ENCODE measurements around the gene BCORL1.

BCORL1 gene

DNA sequence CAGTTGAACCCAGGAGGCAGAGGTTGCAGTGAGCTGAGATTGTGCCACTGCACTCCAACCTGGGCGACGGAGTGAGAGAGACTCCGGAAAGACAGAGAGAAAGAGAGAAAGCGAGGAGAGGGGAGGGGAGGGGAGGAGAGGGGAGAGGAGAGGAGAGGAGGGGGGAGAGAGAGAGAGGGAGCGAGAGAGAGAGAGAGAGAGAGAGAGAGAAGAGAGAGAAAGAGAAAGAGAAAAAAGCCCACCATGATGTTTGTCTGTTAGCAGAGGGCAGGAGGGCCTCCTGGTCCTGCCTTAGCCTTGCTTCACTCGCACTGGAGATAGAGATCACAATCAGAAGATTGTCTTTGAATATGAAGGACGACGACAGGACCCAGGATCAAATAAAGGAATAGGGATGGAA is 18.7 kb upstream of the BCORL1 start:
- no peak for DNase-seq (ENCODE audit: low read depth in 4 of 4, low spot score in 1 of 4)

DNA sequence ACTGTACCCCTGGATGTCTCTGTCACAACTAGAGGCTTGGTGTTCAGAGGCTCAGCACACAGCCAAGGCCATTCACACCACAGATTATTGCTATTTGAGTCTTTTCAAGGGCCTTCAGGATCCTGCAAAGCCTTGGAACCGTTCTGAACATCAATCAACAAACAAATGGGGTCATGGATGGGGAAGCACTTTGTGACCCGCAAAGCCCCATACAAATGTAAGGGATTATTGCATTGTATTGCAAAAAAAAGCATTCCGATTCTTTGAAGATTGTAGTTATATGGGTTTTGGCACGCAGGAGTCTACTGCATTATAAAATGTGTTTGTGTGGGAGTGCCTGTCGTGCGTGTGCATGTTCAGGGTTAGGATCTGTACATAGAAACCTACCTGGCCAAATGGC is 17.3 kb upstream of the BCORL1 start:
- no peak for DNase-seq (ENCODE audit: low read depth in 4 of 4, low spot score in 1 of 4)

- no peak for DNase-seq (ENCODE audit: low read depth in 4 of 4, low spot score in 1 of 4)
Observed at GRCh38 chrX:129968968-129969367, 13.5 kb upstream of the BCORL1 start.

DNA sequence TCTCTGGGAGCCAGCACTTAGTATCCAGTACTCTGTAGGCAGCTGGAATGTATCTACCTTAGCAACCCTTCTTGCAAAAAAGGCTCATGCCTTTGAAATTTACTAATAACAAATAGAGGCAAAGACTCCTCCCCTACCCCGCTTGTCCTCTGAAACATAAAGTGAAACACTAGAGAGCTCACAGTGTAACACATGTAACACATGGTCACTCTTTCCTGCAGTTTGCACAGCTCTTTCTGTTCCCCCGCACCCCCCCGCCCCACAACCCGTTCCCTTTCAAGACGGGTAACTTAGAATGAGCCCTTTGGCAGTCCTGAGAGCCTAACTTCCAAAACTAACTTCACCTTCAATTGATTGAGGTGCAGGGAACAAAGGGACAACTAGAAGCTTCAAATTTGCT is 6.0 kb upstream of the BCORL1 start:
- DNase-seq (ENCODE audit: low read depth in 4 of 4, low spot score in 1 of 4): no peak

DNA sequence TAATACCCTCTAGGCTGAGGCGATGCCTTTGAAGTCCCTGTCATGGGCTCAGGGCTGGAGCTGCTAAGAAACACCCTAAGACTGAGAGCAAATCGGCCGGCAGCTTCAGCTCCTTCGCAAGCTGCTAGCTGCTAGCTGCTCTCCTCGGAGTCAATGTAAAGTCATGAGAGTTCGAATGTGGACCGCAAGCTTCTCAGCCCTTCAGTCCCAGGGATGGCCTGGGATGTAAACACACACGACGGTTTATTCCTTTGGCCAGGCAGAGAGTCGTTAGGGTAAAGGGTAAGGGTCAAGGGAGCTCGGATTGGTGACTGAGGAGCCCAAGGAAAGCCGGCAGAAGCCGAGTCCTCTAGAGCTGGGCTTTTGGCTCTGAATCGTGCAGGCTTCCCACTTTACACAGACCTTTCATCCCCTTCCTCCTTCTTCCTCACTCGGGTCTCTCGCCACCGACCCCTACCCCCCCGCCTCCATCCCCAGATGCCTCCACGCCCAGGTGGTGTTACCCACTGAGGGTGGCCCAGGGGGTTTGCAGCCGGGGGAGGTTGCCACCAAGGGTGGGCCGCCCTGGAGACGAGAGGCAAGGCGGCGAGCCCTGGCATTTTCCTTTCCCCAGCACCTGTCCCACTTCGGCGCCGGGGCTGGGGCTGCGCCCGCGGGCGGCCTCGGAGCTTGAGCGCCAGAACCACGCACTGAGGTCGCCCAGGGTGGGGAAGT is 3.1 kb upstream of the BCORL1 start:
- no peak for DNase-seq (ENCODE audit: low read depth in 4 of 4, low spot score in 1 of 4)

DNA sequence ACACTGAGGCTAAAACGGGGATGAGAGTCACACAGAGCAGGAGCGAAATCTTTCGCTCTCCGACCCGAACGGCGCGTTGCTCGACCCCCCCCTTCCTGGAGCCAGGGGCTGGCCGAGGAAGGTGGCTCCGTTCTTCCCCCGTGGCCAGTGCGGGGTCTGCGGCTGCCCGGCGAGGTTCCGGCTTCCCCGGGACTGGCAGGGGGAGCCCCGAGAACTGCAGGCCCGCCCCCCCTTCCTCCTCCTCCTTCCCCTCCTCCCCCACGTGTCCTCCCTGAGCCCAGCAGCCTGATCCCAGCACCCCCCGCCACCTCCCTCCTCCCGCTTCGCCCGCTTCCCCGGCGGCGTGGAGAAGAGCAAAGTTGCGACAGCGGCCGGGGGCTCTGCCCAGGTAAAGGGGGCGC is 2.4 kb upstream of the BCORL1 start:
- DNase-seq (ENCODE audit: low read depth in 4 of 4, low spot score in 1 of 4): no peak

DNA sequence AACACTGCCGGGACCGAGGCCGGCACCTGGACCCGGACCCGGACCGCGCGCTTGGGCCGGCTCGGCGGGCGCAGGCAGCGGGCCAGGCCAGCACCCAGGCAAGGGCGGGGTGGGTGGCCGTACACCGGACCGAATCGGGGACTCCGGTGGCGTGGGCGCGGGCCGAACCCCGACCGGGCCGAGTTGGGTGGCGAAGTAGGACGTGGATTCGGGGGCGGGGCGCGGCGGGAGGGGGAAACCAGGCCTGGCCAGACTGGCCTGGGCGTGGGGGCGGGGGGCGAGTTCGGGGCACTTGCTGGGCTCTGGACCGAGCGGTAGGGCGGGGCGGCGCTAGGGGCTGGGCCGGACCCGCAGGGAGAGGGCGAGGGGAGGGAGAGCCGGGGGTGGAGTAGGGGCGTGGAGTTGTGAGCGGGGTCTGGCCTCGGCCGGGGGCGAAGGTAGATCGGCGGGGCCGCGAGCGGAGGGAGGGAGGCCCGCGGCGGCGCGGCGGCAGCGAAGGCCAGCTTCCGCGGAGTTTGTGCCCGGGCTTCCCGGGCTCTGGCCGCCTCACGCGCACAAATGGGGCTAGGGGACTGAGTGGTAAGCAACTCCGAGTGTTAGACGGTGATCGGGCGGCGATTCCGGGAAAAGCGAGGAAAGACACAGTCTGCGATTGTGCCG is 1.8 kb upstream of the BCORL1 start:
- no peak for DNase-seq (ENCODE audit: low read depth in 4 of 4, low spot score in 1 of 4)

DNA sequence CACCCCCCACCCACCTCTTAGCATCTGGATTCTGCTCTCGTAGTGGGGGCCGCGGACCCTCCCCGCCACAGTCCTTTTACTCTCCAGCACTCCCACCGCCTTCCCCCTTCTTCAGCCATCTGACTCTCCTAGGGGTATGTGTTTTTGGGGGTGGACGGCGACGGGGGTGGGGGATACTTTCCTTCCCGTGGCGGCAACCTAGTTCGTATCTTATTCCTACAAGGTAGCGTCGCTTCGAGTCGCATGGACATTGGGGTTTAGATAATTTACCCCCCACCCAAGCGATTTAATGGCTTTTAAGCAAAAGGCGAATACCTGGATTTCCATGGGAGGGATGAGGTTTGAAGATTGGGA is 1.3 kb upstream of the BCORL1 start:
- DNase-seq (ENCODE audit: low read depth in 4 of 4, low spot score in 1 of 4): no peak

GRCh38 chrX:129981752-129982299 is 609 bp upstream of the BCORL1 start:
- no peak for DNase-seq (ENCODE audit: low read depth in 4 of 4, low spot score in 1 of 4)

GRCh38 chrX:129983575-129984110 is 1.2 kb downstream of the BCORL1 start:
- no peak for DNase-seq (ENCODE audit: low read depth in 4 of 4, low spot score in 1 of 4)

- DNase-seq (ENCODE audit: low read depth in 4 of 4, low spot score in 1 of 4): no peak
Observed at GRCh38 chrX:129984111-129984958, 1.9 kb downstream of the BCORL1 start.

DNA sequence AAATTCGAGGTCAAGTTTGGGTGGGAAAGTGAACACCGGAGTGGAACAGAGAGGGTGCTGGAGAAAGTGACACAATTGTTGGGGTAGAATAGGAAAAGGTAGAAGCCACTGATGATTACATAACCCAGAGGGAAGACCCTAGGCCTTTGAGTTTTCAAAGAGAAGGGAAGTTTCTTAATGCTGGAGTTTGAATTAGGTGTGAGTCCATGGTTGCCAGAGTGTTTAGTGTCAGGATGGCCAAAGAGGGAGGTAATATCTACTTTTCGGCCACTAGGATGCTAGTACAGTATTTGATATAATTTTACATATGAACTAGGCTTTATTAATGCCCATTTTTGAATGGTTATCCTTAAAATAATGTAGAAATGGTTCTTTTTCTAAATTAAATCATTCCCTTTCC is 5.4 kb downstream of the BCORL1 start:
- no peak for DNase-seq (ENCODE audit: low read depth in 4 of 4, low spot score in 1 of 4)

DNA sequence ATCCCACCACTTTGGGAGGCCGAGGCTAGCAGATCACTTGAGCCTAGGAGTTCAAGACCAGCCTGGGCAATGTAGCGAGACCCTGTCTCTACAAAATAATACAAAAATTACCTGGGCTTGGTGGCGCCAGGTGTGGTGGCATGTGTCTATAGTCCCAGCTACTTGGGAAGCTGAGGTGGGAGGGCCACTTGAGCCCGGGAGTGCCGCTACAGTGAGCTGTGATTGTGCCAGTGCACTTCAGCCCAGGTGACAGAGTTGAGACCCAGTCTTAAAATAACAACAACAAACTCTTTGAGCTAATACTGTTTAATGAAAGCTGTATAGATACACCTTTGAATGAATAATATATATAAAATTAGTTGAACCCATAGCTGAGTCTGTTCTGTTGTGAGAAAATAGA is 9.7 kb downstream of the BCORL1 start:
- no peak for DNase-seq (ENCODE audit: low read depth in 4 of 4, low spot score in 1 of 4)

DNA sequence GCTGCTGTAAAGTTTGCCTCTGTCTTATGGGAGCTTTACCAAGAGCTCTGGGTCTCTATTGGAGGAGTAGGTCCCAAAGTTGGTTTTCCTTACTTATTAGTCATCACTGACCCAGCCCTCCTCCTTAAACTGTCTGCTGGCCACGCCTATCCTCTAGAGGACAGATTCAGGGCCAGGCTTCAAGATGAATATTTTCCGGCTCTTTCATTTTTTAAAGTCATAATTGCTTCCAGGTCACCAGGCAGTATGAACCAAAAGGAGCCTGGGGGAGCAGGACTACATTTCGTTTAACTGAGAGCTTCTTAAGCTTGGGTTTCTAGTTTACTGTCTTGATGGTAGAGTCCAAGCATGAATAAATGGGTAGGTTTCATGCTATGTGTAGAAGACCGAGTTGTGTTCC is 13.7 kb downstream of the BCORL1 start:
- no peak for DNase-seq (ENCODE audit: low read depth in 4 of 4, low spot score in 1 of 4)

- no peak for DNase-seq (ENCODE audit: low read depth in 4 of 4, low spot score in 1 of 4)
Observed at GRCh38 chrX:129997086-129997485, 14.7 kb downstream of the BCORL1 start.

GRCh38 chrX:129998021-129998420 is 15.6 kb downstream of the BCORL1 start:
- no peak for DNase-seq (ENCODE audit: low read depth in 4 of 4, low spot score in 1 of 4)

DNA sequence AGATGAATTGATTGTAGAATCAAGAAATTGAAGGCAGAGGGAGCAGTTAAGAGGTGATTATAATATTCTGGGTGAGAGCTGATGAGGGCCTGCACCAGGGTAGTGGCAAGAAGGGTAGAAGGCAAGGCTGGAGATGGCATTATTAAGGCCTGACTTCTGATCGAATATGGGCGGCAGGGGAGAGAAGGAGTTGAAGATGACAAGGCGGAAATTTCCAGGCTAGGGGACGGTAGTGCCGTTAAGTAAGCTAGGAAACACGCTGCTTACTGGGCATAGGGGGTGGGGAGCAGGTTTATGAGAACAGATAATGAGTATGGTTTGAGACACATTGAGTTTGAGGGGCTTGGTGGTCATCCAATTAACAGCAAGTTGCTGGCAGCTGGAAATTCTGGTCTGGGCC is 19.5 kb downstream of the BCORL1 start:
- DNase-seq (ENCODE audit: low read depth in 4 of 4, low spot score in 1 of 4): no peak

- DNase-seq (ENCODE audit: low read depth in 4 of 4, low spot score in 1 of 4): no peak
Observed at GRCh38 chrX:130002541-130002940, 20.1 kb downstream of the BCORL1 start.

DNA sequence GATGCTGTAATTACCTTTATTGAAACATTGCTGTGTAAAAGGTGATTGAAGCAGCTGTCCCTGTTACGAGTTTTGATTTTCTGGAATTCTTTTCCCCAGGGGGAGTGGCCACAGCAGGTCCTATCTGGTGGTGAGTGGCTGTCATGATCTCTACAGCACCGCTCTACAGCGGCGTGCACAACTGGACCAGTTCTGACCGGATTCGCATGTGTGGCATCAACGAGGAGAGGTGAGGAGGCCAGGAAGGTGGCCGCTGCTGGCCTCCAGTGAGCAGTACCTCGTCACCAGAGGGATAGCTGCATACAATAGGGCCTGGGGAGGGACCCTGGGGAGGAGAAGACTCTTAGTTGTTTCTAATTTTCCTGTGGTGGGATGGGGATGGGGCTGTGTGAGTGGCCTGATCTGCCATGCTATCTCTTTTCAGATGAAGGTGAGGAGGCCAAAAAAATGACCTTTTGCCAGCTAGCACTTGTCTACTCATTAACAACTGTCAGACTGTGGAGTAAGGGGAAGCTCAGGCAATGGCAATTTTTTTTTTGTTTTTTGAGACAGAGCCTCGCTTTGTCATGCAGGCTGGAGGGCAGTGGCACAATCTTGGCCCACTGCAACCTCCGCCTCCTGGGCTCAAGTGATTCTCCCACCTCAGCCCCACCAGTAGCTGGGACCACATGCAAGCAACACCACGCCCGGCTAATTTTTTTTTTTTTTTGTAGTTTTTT is 22.8 kb downstream of the BCORL1 start:
- DNase-seq (ENCODE audit: low read depth in 4 of 4, low spot score in 1 of 4): no peak

GRCh38 chrX:130009658-130010223 is 27.3 kb downstream of the BCORL1 start:
- DNase-seq (ENCODE audit: low read depth in 4 of 4, low spot score in 1 of 4): no peak

GRCh38 chrX:130012683-130013082 is 30.2 kb downstream of the BCORL1 start:
- DNase-seq (ENCODE audit: low read depth in 4 of 4, low spot score in 1 of 4): no peak
